Hematopoietic multipotent progenitor cell treated with erythropoietin and hydrocortisone succinate and interleukin-3 and kit ligand, for 15 days (in vitro differentiated cells): ENCODE results near the gene C1orf94.
"Not testable (repeated sequence)": the region's sequence is repeated elsewhere in the genome, so short reads cannot be mapped to it uniquely, and the experiment has no call there.

ENCODE experiments used
- DNase-seq: peaks from one replicate; pipeline ENCODE4 v3.0.0-alpha.2; 2015; ENCODE audit warnings: low spot score

Gene C1orf94

DNA sequence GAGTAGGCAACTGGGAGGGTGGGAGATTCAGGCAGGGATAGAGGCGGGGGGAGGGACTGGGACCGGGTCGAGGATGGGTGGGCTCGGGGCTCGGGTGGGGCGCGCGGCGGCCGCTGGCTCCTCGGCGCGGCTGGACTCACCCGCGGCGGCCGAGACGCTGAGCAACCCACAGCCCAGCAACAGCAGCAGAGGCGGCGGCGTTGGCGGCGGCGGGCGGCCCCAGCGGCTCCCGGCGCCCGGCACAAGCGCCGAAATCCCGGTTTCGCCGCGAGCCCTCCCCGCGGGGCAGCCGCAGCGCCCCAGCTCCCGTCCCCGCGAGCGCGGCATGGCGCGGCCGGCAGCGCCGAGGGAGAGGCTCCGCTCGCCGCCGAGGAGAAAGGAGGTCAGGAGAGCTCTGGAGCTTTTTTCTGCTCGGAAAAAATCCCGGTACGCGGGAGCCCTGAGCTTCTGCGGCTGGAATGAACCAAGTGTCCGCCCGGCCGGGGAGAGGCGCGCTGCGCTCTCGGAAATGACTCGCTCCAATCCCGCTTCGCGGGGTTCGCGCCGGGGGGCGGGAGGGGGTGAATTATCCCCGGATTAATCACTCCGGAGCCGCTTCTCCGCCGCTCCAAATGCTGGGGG lies 11.8 kb upstream of the C1orf94 start, which contains the start of gene CSMD2:
CSMD2 (minus strand) TSS at position 460 of the 621 bp plus-strand sequence; CDS start at position 327, 133 bp downstream.
- DNase-seq, result no peak

- DNase-seq, result no peak
Measured at GRCh38 chr1:34165422-34165921, 11.2 kb upstream of the C1orf94 start.

DNA sequence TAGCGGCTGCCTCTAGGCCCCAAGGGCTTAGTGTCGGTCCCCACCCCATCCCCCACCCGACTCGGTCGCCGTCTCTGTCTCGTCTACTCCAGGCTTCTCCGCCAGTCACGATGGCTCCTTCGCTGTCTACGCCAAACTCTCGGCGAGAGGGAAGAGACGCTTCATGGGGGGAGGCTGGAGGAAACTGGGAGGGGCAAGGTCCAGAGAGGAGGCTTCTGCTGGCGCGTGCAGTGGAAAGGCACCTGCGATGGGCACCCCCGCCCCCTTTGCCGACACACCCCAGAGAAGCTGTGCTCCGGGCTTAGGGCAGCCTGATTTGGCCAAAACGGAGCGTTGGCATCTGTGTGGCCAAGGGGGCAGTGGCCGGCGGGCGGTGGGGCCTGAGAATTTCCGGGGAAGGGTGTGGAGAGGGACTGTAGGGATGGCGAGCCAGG lies 10.5 kb upstream of the C1orf94 start:
- DNase-seq, result no peak

DNA sequence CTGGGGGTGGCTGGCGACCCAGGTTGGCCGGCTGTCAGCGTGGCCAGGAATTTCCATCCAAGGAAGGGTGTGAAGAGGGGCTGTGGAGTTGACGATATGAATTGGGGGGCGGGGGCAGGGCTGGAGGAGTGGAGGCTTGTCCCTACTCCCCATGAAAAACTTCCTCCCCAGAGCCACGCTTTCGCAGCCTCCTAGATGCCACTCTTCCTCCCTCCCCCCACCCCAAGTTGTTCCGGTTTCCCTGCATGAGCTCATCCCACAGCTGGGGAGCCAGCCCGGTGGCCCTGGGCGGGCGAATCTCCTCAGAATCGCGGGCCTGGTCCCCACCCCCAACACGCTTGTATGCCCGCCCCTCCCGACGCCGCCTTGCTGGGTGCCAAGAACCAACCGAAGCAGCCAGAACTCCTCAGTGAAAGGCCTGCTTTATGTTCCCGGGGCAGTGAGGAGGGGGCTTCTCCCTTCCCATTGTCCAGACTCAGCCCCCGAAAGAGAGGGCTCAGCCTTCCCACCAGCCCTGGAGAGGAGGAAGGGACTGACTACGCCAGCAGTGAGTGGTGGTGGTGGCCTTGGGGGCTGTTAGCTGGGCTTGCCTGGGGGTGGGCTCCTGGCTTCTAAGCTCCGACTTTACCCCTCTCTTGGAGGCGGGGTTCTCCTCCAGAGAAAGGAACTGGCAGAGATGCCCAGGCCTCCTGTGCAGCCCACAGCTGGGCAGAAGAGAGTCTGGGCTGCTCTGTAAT lies 9.9 kb upstream of the C1orf94 start:
- no peak for DNase-seq

DNA sequence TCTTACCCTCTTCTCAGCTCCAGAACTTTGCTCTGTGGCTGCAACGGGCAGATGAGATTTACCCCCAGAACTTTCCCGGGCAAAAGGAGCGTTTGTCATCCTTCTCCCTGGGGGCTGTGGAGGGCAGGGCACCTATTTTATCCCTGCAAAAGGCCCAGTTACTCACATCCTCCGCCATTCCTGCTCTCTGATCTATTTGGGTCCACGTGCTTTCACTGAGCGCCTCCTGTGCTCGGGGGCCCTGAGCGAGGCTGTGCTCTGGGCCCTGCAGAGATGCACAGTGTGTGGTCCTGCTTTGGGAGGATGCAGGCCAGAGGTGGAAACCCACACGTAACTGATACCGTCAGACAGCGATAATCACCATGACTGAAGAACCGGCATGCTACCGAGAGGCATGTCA lies 9.3 kb upstream of the C1orf94 start:
- DNase-seq, result no peak

DNA sequence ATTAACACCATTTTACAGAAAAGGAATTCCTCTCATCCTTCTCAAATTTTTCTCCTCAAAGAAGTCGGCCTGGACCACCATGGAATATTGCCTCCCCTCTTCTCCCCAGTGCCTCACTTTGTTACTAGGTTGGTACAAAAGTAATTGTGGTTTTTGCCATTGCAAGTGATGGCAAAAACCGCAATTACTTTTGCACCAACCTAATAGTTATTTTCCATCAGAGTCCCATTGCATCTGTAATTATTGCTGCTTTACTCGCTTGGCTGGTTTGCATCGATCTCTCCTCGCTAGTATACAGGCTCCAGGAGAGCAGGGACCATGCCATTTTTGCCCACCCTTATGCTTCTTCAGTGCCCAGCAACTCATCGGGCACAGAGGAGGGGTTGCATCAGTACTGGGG lies 963 bp upstream of the C1orf94 start:
- no peak for DNase-seq

DNA sequence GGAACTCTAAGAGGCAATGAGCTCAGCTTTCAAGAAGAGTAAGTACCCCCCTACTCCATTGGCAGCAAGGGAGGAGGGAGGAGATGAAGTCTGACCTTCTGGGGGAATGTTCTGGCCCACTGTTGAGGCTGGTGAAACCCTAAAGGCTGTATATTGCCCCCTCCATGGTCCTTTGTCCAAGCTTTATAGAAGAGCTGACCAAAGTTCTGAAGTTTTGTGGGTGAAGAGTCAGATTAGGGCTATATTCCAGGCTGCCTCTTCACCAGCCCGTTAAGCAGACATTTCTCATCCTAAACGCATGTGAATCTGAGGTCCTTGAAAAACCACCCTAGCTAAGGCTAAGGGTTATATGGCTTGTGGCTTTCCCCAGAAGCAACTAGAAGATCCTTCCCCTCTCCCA lies 1.4 kb downstream of the C1orf94 start:
- DNase-seq, result no peak

DNA sequence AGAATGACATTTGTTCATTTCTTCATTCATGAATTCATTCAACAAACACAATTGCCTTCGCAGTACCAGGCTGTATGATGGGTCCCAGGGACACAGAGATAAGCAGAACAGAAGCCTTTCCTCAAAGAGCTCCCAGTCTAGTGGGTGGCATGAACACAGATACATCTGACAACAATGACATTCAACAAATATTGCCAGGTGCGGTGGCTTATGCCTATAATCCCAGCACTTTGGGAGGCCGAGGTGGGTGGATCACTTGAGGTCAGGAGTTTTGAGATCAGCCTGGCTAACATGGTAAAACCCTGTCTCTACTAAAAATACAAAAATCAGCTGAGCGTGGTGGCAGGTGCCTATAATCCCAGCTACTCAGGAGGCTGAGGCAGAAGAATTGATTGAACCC lies 6.7 kb downstream of the C1orf94 start:
- not testable (repeated sequence) for DNase-seq

GRCh38 chr1:34186741-34187494 lies 10.2 kb downstream of the C1orf94 start:
- DNase-seq, result no peak

DNA sequence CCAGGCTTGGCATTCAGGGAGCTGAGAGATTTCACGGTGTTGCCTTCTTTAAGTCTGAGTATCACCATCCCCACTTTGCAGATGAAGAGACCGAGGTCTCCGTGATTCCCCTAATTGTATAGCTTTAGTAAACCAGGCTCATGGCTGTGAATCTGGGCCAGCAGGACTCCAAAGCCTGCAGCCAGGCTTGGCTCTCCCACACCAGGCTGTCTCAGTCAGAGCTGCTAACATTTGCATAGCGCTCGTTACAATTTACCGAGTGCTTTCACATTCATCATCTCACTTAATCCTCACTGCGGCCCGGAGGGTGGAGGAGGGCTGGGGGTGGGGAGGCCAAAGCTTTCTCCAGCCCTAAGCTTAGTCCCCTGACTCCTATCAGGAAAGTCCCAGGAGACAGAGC lies 11.7 kb downstream of the C1orf94 start:
- no peak for DNase-seq

DNA sequence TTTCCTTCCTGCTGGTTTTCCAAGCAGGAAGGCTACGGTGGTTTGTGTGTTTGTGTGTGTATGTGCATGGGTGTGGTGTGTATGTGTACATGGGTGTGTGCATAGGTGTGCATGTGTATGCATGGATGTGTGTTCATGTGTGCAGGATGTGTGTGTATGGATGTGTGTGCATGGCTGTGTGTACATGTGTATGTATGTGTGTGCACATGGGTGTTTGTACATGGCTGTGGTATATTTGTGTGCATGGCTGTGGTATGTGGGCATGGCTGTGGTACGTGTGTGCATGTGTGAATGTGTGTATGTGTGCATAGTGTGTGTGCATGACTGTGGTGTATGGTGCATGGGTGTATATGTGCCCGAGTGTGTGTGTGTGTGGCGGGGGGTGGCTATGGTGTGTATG lies 12.3 kb downstream of the C1orf94 start:
- DNase-seq, result no peak

DNA sequence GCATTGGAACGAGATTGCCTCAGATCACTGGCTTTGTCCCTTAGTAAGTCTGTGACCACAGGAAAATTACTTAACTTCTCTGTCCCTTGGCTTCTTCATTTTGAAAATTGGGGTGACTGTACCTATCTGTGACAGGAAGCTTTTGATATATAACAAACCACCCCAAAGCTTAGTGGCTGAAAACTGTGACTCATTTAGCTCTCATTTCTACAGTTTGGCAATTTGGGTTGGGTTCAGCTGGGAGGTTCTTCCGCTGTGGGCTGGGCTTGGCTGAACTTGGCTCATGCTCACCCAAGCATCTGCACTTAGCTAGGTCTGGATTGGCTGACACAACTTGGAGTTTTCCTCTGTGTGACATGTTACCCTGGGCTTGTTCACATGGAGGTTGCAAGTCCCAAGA lies 14.0 kb downstream of the C1orf94 start:
- no peak for DNase-seq

- no peak for DNase-seq
Measured at GRCh38 chr1:34192621-34193020, 15.9 kb downstream of the C1orf94 start.

DNA sequence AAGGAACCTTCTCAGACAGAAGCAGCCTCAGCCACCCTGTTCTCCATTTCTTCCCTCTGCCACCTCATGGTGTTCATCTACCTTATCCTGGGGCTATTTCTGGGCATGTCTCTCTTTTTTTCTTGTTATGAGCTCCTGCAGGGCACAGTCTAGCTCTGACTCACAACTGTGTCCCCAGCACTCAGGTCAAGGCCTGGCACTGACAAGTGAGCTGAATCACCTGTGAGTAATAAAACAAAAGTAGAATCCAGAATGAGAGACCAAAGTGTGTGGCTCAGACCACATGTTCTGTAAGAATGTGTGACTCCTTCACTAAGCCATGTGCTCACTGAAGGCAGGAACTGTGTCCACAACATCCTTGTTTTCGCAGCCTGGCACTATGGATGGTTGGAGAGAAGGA lies 23.2 kb downstream of the C1orf94 start:
- DNase-seq, result no peak

DNA sequence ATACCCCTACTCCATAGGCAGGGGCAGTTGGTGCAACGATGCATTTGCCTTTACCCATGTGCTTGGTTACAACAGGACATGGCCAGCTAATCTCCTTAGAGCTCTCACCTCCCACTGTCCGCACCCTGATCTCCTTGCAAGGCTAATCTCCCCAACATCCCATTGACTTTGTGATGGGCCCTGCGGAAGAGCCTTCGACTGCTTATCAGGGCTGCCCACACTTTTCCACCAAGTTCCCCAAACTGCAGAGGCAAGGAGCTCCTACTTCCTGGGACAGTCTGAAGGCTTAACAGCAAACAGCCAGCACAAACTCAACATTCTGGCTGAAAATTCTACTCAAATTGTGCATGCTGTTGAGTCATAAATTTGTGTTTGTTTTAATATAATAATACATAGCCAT lies 36.0 kb downstream of the C1orf94 start:
- DNase-seq, result no peak

DNA sequence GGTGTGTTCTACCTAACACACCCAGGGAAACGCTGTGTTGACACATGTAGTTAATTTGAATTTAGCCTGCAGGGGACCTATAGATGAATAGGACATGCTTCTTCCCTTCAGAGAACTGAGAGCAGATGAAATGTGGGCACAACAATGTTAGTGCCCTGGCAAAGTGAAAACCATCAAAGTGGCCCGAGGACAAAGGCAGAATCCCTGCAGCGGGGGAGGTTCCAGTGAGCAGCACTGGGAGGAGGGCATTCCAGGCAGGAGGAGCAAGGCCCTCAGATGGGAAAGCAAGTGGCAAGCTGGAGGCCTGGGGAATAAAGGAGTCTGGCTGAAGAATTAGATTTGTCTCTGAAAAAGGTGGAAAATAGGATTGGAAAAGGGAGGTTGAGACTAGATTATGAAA lies 37.2 kb downstream of the C1orf94 start:
- no peak for DNase-seq

DNA sequence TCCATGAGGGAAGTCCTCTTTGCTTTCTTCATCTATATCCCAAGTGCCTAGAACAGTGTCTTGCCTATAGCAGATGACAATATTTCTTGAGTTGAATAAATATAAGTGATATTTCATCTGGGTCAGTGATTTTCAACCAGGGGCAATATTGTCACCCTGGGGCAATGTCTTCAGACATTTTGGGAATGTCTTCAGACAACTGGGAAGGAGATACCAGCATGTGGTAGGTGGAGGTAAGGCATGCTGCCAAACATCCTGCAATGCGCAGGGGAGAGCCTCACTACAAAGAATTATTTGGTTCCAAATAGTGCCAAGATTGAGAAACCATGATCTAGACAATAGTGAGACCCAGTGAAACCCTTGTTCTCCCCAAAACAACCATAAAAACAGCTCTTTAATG lies 54.7 kb downstream of the C1orf94 start:
- DNase-seq, result no peak

- no peak for DNase-seq
Measured at GRCh38 chr1:34235594-34235993, 58.9 kb downstream of the C1orf94 start.

DNA sequence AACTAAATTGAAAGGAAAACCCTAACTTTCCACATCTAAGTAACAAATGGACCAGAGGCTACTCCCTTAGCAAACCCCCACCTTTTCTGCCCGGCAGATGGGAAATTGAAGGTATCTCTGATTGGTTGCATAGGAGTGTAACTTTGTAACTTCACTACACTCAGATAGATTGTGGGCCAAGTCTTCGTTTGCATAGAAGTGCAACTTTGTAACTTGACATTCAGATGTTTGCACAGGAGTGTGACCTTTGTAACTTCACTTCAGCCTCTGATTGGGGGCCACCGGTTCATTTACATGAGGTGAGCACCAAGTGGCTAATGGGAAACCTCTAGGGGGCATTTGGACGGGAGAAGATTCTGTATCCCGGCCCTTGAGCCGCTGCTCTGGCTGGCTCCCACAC lies 59.4 kb downstream of the C1orf94 start:
- no peak for DNase-seq

- DNase-seq, result no peak
Measured at GRCh38 chr1:34237151-34237815, 60.6 kb downstream of the C1orf94 start.

DNA sequence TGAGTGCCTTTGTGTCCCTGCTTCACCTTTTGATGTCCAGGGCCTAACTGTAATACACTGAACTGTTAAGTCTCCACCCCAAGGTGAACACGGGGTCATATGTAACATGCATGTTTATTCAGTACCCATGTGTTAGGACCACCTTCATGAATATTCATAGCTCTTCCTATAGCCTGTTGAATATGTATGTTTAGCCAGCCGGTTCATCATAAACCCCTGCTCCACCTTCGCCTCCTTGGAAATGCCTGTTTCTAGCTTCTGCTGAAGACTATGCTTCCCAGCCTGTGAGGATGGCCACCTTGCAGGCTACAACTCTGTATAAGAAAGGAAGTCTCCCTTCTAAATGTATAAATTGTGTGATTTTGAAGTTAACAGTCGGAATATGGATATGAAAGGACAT lies 69.3 kb downstream of the C1orf94 start:
- DNase-seq, result no peak

- no peak for DNase-seq
Measured at GRCh38 chr1:34250342-34250741, 73.6 kb downstream of the C1orf94 start.
